Body of pancreas (tissue), 4 donors: ENCODE results near the gene MYH15. TPM values are rescaled to one million over a fixed set of nuclear protein-coding genes. Genes with fewer than 3 reads are reported as not detected.

Experiments
- ATAC-seq: fragments of 150-250 bp; one replicate; pipeline ENCODE4 v1.9.1; 2016
- DNase-seq, 4 donors: peaks; one replicate each; pipeline ENCODE4 v3.0.0-alpha.2; 2019
- H3K27ac ChIP-seq, 4 donors: fragments of 200-600 bp; sonication (generic); 1 replicate in 3 of 4; 2 replicates in 1 of 4; pipeline versions ENCODE4 v1.5.1 to v1.6.1; 2016 to 2019; ENCODE audit warnings: mild to moderate bottlenecking in 1 of 4, mixed read lengths in 1 of 4, moderate library complexity in 1 of 4
- H3K27me3 ChIP-seq, 2 donors: fragments of 200-600 bp; sonication (generic); one replicate each; pipeline ENCODE4 v1.6.0; 2016; ENCODE audit warnings: mild to moderate bottlenecking in 1 of 2
- H3K36me3 ChIP-seq, 2 donors: fragments of 200-600 bp; sonication (generic); replicated peaks in 1 of 2; 2 replicates each; pipeline ENCODE4 v1.5.1; 2016; ENCODE audit warnings: low read depth in 2 of 2; ENCODE audit not compliant: insufficient read depth in 1 of 2
- H3K4me1 ChIP-seq: fragments of 200-600 bp; sonication (generic); one replicate; pipeline ENCODE4 v1.6.0; 2016
- H3K4me3 ChIP-seq, 2 donors: fragments of 200-600 bp; sonication (generic); 1 replicate in 1 of 2; 2 replicates in 1 of 2; pipeline ENCODE4 v1.5.1; 2016 to 2019
- H3K9me3 ChIP-seq, 3 donors: fragments of 200-600 bp; sonication (generic); 1 replicate in 2 of 3; 2 replicates in 1 of 3; pipeline ENCODE4 v1.5.1; 2016
- POLR2A ChIP-seq, 3 donors: fragments of 450-650 bp; IDR thresholded peaks; one replicate each; pipeline ENCODE4 v1.6.1; 2016; ENCODE audit warnings: antibody characterized with exemption in 3 of 3, mild to moderate bottlenecking in 2 of 3
- WGBS, 2 donors: methylation state at CpG; one replicate each; pipeline ENCODE4 v1.1.5; 2017; 5-methylcytosine and 5-hydroxymethylcytosine counted together
- intact Hi-C: fragments of 100-400 bp; cut with DNase I; formaldehyde crosslinking; loops from one replicate; pipeline ENCODE4 v1.15.1; 2023
- total RNA-seq, 2 donors: library from RNA; depleted of rRNA; stranded (reverse); fragments of >200 nt; gene quantifications; one replicate each; pipeline ENCODE4 v1.1.0, GENCODE V29; 2016
- TF ChIP-seq, protein P1 (sequence below), 7 experiments: fragments of 450-650 bp in 4 of 7; fragments of 200-600 bp in 3 of 7; sonication (generic) in 3 of 7; IDR thresholded peaks; one replicate each; pipeline ENCODE4 v1.5.1; 2016 to 2019; ENCODE audit warnings: antibody characterized with exemption in 7 of 7

The MYH15 gene
- total RNA-seq, 2 donors from 2014 or later = not detected

DNA sequence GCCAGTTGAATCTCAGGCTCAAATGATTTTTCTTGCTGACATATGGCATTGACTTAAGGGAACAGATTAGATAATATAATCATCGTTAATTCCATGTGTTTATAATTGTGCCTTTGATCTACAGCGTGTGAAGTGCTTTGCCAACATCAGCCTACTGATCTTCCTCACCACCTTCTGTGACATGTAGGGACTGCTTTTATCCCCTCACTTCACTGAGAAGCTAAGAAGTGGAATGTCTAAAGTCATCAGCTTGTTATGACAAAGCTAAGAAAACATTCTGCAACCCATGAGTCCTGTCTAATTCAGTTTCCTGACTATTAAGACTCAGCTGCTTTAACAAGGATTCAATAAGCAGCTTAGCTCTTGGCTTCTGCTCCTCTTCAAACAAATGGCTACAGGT lies 106.0 kb downstream of the MYH15 start:
- Histone ChIP-seq H3K27me3 (no peaks in the 10 kb centered on the region), H3K9me3 (no peaks in the 10 kb centered on the region), H3K36me3 (no peaks in the 10 kb centered on the region), H3K4me1 (peaks cover 21% of the 10 kb centered on the region), H3K27ac (no peak overlapping the region), H3K4me3 (no peak overlapping the region)
- DNase-seq (no peak), ATAC-seq (no peak)
- no peak for TF ChIP-seq POLR2A (IDR thresholded peaks at IDR 0.05)
- TF ChIP-seq, protein P1, sequence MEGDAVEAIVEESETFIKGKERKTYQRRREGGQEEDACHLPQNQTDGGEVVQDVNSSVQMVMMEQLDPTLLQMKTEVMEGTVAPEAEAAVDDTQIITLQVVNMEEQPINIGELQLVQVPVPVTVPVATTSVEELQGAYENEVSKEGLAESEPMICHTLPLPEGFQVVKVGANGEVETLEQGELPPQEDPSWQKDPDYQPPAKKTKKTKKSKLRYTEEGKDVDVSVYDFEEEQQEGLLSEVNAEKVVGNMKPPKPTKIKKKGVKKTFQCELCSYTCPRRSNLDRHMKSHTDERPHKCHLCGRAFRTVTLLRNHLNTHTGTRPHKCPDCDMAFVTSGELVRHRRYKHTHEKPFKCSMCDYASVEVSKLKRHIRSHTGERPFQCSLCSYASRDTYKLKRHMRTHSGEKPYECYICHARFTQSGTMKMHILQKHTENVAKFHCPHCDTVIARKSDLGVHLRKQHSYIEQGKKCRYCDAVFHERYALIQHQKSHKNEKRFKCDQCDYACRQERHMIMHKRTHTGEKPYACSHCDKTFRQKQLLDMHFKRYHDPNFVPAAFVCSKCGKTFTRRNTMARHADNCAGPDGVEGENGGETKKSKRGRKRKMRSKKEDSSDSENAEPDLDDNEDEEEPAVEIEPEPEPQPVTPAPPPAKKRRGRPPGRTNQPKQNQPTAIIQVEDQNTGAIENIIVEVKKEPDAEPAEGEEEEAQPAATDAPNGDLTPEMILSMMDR (IDR thresholded peaks at IDR 0.05) = no peak
- intact Hi-C loops = no loop called here
- 34 to 40% methylated on average over 2 of the region's 2 CpGs for WGBS, 2 donors

DNA sequence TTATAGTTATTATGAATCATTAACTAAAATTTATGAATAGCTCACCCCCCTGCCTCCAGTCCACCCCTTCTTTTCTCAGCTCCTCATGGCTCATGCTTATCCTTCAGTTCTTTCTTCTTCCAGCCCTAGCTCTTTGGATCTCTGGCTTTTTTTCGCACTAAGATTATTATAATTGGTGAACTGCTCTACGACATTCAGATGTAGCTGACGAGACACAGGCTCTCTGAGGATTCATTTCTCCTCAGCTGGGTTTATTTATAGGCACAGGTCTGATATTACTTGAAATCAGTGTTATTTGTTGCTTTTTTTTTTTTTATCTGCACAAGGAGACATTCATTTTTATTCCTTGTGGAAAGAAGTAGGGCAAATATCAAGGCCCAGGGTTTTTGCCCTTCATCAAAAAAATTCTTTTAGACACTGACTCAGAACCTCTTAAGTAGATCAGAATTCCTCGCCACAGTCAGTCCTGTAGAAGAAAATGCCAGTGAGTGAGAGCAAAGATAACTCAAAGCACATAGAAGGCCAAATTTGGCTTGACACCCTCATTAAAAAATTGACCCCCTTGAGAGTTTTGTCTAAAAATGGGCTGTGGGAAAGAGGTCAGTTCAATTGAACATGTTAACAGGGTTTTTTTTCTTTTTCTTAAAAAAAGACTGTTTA lies 106.6 kb downstream of the MYH15 start:
- 89 to 92% methylated on average over 4 of the region's 4 CpGs for WGBS, 2 donors
- no peak overlapping the region for H3K4me3 ChIP-seq
- no peaks in the 10 kb centered on the region for H3K36me3 ChIP-seq
- ATAC-seq (no peak), DNase-seq (no peak)
- peaks cover 21% of the 10 kb centered on the region for H3K4me1 ChIP-seq
- no peak overlapping the region for H3K27ac ChIP-seq
- intact Hi-C loops = no loop called here
- TF ChIP-seq POLR2A (IDR thresholded peaks at IDR 0.05) = no peak
- TF ChIP-seq, protein P1 (IDR thresholded peaks at IDR 0.05) = no peak
- no peaks in the 10 kb centered on the region for H3K9me3 ChIP-seq
- H3K27me3 ChIP-seq = no peaks in the 10 kb centered on the region

DNA sequence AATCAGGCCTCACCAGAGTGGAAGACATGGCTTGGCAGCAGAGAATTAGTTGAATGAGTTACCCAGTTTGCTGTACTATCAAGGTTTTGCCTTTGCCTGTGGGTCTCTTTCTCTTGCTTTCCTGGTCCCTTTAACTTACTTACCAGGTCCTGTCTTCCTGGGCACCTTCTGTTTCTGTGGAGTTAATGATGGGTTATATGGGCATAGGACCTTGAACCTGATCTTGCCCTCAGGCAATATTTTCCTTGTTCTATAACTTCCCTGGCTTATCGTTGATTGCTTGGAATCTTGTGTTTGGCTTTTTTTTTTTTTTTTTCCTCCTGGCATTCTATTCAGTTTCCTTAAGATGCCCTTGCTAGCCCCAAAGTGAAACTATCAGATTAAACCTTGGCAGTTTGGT lies 107.2 kb downstream of the MYH15 start:
- H3K27me3 ChIP-seq = no peaks in the 10 kb centered on the region
- peaks cover 21% of the 10 kb centered on the region for H3K4me1 ChIP-seq
- H3K27ac ChIP-seq = no peak overlapping the region
- ATAC-seq (no peak), DNase-seq (no peak)
- TF ChIP-seq POLR2A (IDR thresholded peaks at IDR 0.05) = no peak
- TF ChIP-seq, protein P1 (IDR thresholded peaks at IDR 0.05) = no peak
- H3K9me3 ChIP-seq = no peaks in the 10 kb centered on the region
- intact Hi-C loops = no loop called here
- H3K4me3 ChIP-seq = no peak overlapping the region
- 25 to 30% methylated on average over 1 of the region's 1 CpG for WGBS, 2 donors
- H3K36me3 ChIP-seq = no peaks in the 10 kb centered on the region

DNA sequence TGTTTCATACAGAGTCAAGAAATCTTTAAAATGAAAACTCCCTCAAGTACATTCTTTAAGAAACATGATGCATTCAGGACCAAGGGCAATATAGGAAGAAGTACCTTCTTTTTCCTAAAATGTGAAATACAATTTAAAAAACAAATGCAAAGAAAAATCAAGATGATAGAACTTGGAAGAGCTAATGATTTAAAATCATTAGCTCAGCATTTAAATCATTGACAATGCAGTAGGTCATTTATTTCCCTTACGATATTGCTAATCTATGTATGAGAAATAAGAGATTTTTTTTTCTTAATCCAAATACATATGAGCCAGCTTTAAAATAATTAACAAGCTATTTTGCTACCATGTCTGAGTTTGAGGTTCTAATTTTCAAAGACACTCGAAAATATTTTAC lies 108.6 kb downstream of the MYH15 start:
- WGBS, 2 donors = 88 to 93% methylated on average over 2 of the region's 2 CpGs
- ATAC-seq = no peak
- no peak for DNase-seq
- no peak overlapping the region for H3K4me3 ChIP-seq
- TF ChIP-seq, protein P1 (IDR thresholded peaks at IDR 0.05) = no peak
- TF ChIP-seq POLR2A (IDR thresholded peaks at IDR 0.05) = no peak
- peaks cover 17% of the 10 kb centered on the region for H3K4me1 ChIP-seq
- intact Hi-C loops = no loop called here
- no peaks in the 10 kb centered on the region for H3K9me3 ChIP-seq
- no peaks in the 10 kb centered on the region for H3K36me3 ChIP-seq
- H3K27ac ChIP-seq = no peak overlapping the region
- no peaks in the 10 kb centered on the region for H3K27me3 ChIP-seq

DNA sequence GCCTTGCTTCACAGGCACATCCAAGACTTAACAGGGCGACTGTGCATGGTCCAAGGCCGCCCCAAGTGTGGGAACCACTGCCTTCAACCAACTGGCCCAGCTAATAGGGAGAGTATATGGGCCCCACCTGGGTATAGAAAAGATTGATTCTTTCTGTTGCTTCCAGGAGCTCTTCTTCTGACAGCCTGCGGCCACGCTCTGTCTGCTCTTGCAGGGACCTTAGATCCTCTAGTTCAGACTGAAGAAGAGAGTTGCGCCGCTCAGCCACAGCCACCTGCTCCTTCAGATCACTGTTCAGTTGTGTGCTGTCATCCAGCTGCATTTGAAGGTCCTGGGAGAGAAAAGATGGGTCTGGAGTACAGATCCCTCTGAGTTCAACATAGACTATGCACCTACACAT lies 111.9 kb downstream of the MYH15 start:
- WGBS, 2 donors = 90 to 98% methylated on average over 6 of the region's 6 CpGs
- H3K9me3 ChIP-seq = no peaks in the 10 kb centered on the region
- intact Hi-C loops = no loop called here
- peaks cover 5% of the 10 kb centered on the region for H3K4me1 ChIP-seq
- no peaks in the 10 kb centered on the region for H3K27me3 ChIP-seq
- no peaks in the 10 kb centered on the region for H3K36me3 ChIP-seq
- no peak overlapping the region for H3K4me3 ChIP-seq
- no peak for TF ChIP-seq POLR2A (IDR thresholded peaks at IDR 0.05)
- TF ChIP-seq, protein P1 (IDR thresholded peaks at IDR 0.05) = no peak
- H3K27ac ChIP-seq = no peak overlapping the region
- ATAC-seq = no peak
- DNase-seq = no peak
